Adrenal gland (tissue), 12 donors: ENCODE data around the gene DNAJB1. TPM values are rescaled to one million over a fixed set of nuclear protein-coding genes. Genes with fewer than 3 reads are reported as not detected.
"Not testable (repeated sequence)": the region's sequence is repeated elsewhere in the genome, so short reads cannot be mapped to it uniquely, and the experiment has no call there.

Experiments used
- DNase-seq, 7 donors: peaks; one replicate each; pipeline ENCODE4 v3.0.0-alpha.2; 2019 to 2020
- H3K27ac ChIP-seq, 5 donors: fragments of 200-600 bp; sonication (generic) in 4 of 5; 1 replicate in 3 of 5; 2 replicates in 2 of 5; pipeline versions ENCODE4 v1.5.1 to v1.8.0; 2016 to 2020; ENCODE audit warnings: mild to moderate bottlenecking in 1 of 5
- H3K27me3 ChIP-seq: fragments of 200-600 bp; 2 replicates; pipeline ENCODE4 v1.8.0; 2021
- H3K36me3 ChIP-seq, 2 donors: fragments of 200-600 bp; replicated peaks in 1 of 2; 1 replicate in 1 of 2; 2 replicates in 1 of 2; pipeline versions ENCODE4 v1.5.1 to v1.8.0; 2018 to 2022
- H3K4me1 ChIP-seq, 2 donors: fragments of 200-600 bp; replicated peaks in 1 of 2; 1 replicate in 1 of 2; 2 replicates in 1 of 2; pipeline versions ENCODE4 v1.5.1 to v1.8.0; 2018 to 2021
- H3K4me3 ChIP-seq, 4 donors: fragments of 200-600 bp; sonication (generic) in 3 of 4; one replicate each; pipeline ENCODE4 v1.5.1; 2016 to 2018
- H3K9me3 ChIP-seq, 3 donors: fragments of 200-600 bp; sonication (generic) in 1 of 3; replicated peaks in 1 of 3; 1 replicate in 2 of 3; 2 replicates in 1 of 3; pipeline versions ENCODE4 v1.5.1 to v1.8.0; 2016 to 2021
- POLR2A ChIP-seq, 2 donors: fragments of 450-650 bp; IDR thresholded peaks; one replicate each; pipeline ENCODE4 v1.6.1; 2017; ENCODE audit warnings: antibody characterized with exemption in 2 of 2, mild to moderate bottlenecking in 2 of 2, moderate library complexity in 1 of 2
- WGBS, 4 donors: extraction: QIAGEN DNeasy Blood & Tissue Kit in 2 of 4; methylation state at CpG; one replicate each; pipeline versions ENCODE4 v1.1.5 to v1.1.7; 2013 to 2017; 5-methylcytosine and 5-hydroxymethylcytosine counted together
- intact Hi-C, 2 donors: fragments of 100-400 bp; cut with DNase I; formaldehyde crosslinking; loops; one replicate each; pipeline versions ENCODE4 v1.14.1 to v1.15.0; 2022 to 2023
- polyA plus RNA-seq, 3 donors: library from polyadenylated mRNA; stranded (reverse); fragments of 200-250 nt in 2 of 3; fragments of 350-450 nt in 1 of 3; fragmentation: Illumina TruSeq in 1 of 3; extraction: RNeasy Lipid Tissue Mini Kit (QIAGEN cat#74804) in 1 of 3; gene quantifications; one replicate each; pipeline ENCODE4 v1.2.3, GENCODE V29; 2013 to 2014
- total RNA-seq, 9 donors: library from RNA; depleted of rRNA in 4 of 9; stranded (reverse); fragments of >200 nt in 4 of 9; fragments of 120-200 nt in 1 of 9; fragmentation: NEBNext Ultra II Directional in 1 of 9; extraction: Animal tissue kit (Norgen Biotek cat#: 25700) in 1 of 9; gene quantifications; one replicate each; pipeline versions ENCODE4 v1.1.0 to v1.2.4, GENCODE V29; 2013 to 2023
- TF ChIP-seq, protein P1 (sequence below), 6 experiments: fragments of 450-650 bp in 4 of 6; fragments of 200-600 bp in 2 of 6; sonication (generic) in 1 of 6; IDR thresholded peaks; 1 replicate in 5 of 6; 2 replicates in 1 of 6; pipeline versions ENCODE4 v1.5.1 to v1.8.0; 2016 to 2021; ENCODE audit warnings: antibody characterized with exemption in 6 of 6, mild to moderate bottlenecking in 2 of 6, moderate library complexity in 1 of 6
- donor health status: healthy with polysubstance abuse.
- donor health status: Bipolar disorder and iron deficiency.
- donor health status: DM: yes; HTN: yes; CAD: no.
- donor health status: DM: no; HTN: no; CAD: no.
- donor health status: DM: no; HTN: no; CAD: no.
- donor health status: DM: yes; HTN: yes; CAD: no.

The DNAJB1 gene
- total and polyA plus RNA-seq, 12 donors: 42.5 to 273 (median 123) TPM

- Histone ChIP-seq H3K9me3 (no peaks in the 10 kb centered on the region), H3K4me3 (no peak overlapping the region), H3K4me1 (peaks cover 5 to 6% of the 10 kb centered on the region in 2 donors), H3K27me3 (no peaks in the 10 kb centered on the region), H3K27ac (peak overlapping the region in 1 of 5 donors; percentile 29), H3K36me3 (no peaks in the 10 kb centered on the region)
- intact Hi-C loops: no loop called here
- DNase-seq: no peak
- TF ChIP-seq, protein P1, sequence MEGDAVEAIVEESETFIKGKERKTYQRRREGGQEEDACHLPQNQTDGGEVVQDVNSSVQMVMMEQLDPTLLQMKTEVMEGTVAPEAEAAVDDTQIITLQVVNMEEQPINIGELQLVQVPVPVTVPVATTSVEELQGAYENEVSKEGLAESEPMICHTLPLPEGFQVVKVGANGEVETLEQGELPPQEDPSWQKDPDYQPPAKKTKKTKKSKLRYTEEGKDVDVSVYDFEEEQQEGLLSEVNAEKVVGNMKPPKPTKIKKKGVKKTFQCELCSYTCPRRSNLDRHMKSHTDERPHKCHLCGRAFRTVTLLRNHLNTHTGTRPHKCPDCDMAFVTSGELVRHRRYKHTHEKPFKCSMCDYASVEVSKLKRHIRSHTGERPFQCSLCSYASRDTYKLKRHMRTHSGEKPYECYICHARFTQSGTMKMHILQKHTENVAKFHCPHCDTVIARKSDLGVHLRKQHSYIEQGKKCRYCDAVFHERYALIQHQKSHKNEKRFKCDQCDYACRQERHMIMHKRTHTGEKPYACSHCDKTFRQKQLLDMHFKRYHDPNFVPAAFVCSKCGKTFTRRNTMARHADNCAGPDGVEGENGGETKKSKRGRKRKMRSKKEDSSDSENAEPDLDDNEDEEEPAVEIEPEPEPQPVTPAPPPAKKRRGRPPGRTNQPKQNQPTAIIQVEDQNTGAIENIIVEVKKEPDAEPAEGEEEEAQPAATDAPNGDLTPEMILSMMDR (IDR thresholded peaks at IDR 0.05): no peak
- 66 to 74% (median 69%) methylated on average over 11 to 12 of the region's 12 CpGs for WGBS, 4 donors
Observed at GRCh38 chr19:14507704-14508542, 10.3 kb downstream of the DNAJB1 start.

DNA sequence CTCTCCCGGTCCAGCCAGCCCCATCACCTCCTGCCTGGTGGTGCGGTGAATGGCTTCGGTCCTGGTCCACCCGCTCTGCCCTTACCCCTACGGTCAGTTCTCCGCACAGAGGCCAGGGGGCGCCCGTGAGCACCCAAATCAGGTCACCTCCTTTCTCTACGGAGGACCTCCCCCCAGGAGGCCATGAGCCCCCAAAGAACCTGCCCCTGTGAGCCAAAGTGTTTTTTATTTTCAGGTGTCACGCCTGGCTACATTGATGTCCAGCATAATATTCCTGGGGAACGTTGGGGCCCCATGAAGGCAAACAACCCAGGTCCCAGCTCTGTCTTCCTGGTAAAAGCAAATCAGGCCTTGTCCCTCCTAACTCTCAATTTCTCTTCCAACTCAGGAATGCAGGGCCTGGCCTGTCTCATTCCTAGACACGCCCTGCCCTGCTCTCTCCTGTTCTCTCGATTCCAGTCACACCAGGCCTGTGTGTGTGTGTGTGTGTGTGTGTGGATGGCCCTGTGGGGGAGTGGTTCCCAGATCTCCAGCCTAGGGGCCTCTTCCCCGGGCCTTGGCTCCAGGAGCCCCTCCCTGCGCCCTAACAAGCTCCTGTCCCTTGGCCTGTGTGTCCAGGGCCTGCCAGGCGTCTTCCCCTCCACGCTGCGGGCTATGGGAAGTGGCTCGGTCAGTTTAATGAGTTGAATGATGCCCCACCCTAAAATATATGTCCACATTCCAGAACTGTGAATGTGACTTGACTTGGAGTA is 12.5 kb downstream of the DNAJB1 start:
- DNase-seq: peak in 3 of 7 donors; percentile 54 to 67 (median 55)
- intact Hi-C loops: no loop called here
- Histone ChIP-seq H3K27me3 (no peaks in the 10 kb centered on the region), H3K4me3 (no peak overlapping the region), H3K9me3 (no peaks in the 10 kb centered on the region), H3K4me1 (peaks cover 0 to 4% of the 10 kb centered on the region in 2 donors), H3K36me3 (no peaks in the 10 kb centered on the region), H3K27ac (peak overlapping the region in 1 of 5 donors; percentile 61)
- TF ChIP-seq, protein P1 (IDR thresholded peaks at IDR 0.05): peak; percentile 23 to 67 (median 54)
- no peak for TF ChIP-seq POLR2A (IDR thresholded peaks at IDR 0.05)
- 43 to 55% (median 52%) methylated on average over 9 to 19 of the region's 19 CpGs for WGBS, 4 donors

DNA sequence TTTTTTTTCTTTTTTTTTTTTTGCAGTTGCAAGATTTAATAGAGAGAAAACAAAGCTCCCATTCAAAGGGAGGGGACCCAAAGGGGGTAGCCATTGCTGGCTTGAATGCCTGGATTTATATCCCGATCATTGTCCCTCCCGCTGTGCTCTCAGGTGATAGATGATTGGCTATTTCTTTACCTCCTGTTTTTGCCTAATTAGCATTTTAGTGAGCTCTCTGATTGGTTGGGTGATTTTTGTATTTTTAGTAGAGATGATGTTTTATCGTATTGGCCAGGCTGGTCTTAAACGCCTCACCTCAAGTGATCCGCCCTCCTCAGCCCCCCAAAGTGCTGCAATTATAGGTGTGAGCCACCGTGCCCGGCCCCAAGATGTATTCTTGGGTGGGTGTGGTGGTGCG is 13.6 kb downstream of the DNAJB1 start:
- H3K4me1 ChIP-seq, H3K9me3 ChIP-seq, H3K36me3 ChIP-seq, DNase-seq, H3K27ac ChIP-seq, H3K27me3 ChIP-seq, intact Hi-C loops, H3K4me3 ChIP-seq: not testable (repeated sequence)
- 86 to 94% (median 89%) methylated on average over 7 to 8 of the region's 8 CpGs for WGBS, 4 donors

DNA sequence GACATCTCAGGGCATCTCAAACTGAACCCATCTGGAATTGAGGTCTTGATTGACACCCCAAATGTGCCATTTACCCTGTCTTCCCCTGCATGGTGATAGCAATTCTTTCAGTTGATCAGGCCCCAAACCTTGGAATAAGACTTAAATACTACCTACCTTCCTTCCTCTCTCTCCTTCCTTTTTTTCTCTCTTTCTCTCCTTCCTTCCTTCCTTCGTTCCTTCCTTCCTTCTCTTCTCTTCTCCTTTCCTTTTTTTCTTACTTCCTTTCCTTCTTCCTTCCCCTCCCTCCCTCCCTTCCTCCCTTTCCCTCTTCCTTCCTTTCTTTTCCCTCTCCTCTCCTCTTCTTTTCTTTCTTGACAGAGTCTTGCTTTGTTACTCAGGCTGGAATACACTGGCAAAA is 14.9 kb downstream of the DNAJB1 start:
- no peak for TF ChIP-seq POLR2A (IDR thresholded peaks at IDR 0.05)
- TF ChIP-seq, protein P1 (IDR thresholded peaks at IDR 0.05): no peak
- H3K4me3 ChIP-seq: no peak overlapping the region
- no peaks in the 10 kb centered on the region for H3K36me3 ChIP-seq
- no peak overlapping the region for H3K27ac ChIP-seq
- intact Hi-C loops: no loop called here
- no peak for DNase-seq
- H3K9me3 ChIP-seq: no peaks in the 10 kb centered on the region
- no peaks in the 10 kb centered on the region for H3K27me3 ChIP-seq
- H3K4me1 ChIP-seq: no peaks in the 10 kb centered on the region
- WGBS, 4 donors: 44 to 67% (median 63%) methylated on average over 1 of the region's 1 CpG
